Activated effector memory CD4-positive, alpha-beta T cell treated with Interleukin-2 at 50 U/mL for 16 hours (primary cell): ENCODE measurements around the gene PSMA4.
"Not testable (repeated sequence)": the region's sequence is repeated elsewhere in the genome, so short reads cannot be mapped to it uniquely, and the experiment has no call there.

ENCODE experiments used
- DNase-seq: peaks from one replicate; pipeline ENCODE4 v3.0.0-alpha.2; 2020

Gene PSMA4

DNA sequence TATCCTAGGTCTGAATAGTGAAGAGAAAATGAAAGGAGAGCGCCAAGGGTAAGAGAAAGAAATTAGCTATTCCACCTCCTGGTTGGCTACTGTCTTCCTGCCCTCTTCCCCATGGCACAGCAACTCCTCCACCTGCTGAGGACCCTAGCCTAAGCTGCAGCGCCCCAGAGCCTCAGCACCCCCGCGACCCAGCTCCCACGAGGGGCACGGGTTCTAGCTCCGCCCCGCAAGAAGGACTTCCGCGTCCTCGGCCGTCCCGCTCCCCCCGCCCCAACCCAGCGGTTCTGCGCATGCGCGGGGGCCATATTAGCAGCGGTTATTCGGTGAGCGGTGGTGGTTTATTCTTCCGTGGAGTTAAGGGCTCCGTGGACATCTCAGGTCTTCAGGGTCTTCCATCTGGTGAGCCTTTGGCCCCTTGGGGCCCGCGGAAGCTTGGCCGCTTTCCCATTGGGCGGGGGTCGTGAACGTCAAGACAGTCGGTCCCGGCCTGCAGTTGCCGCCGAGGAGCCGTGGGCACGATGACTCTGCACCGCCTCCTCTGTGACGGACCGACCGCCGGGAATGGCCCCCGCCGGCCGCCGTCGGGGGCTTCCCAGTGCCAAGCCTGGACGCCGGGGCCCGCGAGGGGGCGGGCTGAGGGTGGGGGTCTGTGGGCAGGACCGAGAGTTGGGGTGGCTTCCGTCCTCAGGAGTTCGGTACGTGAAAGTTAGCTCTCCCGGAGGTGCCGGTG lies at the start of gene PSMA4:
Gene PSMA4, plus strand, starts transcription at position 304 of the 730 bp plus-strand sequence. CDS start 1,484 bp downstream, outside the sequence.
- DNase-seq = peak; percentile 91

DNA sequence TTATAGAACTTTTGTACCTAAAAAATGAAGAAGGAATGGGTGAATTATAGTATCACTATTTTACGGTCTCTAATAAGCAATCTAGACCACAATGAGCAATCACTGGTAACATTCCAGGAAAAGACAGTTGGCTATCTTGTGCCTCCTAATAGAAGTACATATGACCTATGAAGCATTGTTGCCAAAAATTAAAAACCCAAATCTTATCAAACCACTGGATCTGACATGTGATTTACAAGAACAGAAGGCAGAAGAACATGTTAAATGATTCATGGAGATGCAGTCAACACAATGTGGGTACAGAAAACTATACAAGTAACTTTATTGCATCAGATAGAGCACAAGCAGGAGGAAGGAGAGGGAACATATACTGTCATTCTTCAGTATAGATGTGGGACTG lies 47.4 kb upstream of the PSMA4 start:
- no peak for DNase-seq

DNA sequence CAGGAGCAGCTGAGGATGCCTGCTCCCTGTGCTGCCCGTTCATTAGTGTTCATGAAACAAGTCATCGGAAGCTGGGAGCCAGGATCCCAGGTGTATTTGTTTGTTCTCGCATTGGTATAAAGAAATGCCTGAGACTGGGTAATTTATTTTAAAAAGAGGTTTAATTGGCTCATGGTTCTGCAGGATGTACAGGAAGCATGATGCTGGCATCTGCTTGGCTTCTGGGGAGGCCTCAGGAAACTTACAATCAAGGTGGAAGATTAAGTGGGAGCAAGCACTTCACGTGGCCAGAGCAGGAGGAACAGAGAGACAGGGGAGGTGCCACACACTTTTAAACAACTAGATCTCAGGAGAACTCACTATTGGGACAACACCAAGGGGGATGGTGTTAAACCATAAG lies 38.4 kb upstream of the PSMA4 start:
- no peak for DNase-seq

DNA sequence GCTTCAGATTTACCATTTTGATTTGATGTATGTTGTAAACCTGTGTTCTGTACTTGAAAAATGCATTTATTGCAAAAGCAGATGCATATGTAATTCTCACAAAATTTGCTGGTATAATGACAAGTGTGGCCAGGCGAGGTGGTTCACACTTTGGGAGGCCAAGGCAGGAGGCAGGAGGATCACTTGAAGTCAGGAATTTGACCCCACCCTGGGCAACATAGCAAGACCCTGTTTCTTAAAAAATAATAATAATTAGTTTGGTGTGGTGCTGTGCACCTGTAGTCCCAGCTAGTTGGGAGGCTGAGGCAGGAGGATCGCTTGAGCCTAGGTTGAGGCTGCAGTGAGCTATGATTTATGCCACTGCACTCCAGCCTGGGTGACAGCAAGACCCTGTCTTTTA lies 37.6 kb upstream of the PSMA4 start:
- no peak for DNase-seq

DNA sequence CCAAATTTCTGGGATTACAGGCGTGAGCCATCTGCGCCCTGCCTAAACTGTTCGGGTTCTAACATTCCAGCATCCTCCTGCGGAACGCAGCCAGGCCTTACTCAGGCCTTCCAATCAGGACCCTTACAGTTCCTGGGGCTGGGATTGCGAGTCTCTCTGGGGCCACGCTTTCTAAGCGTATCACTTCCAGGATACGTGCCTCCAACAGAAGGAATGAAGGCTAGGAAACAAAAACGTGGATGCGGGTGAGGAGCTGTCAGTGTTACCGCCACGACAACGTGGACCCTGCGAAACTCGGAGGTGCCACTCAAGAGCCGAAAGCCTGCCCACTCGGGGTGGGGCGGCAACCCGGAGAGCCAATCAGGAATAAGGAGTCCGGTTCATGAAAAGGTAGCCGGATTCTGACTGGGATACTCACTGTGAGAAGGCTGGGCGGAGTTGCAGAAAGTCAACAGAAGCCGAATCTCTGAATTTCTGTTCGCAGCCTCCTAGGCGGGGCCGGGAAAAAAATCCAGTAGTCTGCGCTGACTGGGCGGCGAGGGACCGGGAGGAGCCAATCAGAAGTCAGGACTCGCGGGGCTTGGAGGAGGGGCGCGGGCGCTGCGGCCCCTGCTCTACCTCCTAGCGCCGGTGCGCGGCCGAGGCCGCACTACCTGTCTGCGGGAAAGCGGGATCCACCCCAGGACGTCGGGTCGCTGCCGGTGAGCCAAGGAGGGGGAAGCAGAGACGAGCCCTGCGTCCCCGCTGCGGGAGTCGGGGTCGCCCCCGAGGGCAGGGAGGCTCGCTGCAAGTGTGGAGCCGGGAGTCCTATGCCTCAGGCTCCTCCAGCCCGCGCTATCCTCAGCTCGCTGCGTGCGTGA lies 33.0 kb upstream of the PSMA4 start, which contains the start of gene HYKK:
Gene HYKK, plus strand, starts transcription at position 607 of the 860 bp plus-strand sequence. CDS start 5,512 bp downstream, outside the sequence.
- DNase-seq = peak; percentile 55

DNA sequence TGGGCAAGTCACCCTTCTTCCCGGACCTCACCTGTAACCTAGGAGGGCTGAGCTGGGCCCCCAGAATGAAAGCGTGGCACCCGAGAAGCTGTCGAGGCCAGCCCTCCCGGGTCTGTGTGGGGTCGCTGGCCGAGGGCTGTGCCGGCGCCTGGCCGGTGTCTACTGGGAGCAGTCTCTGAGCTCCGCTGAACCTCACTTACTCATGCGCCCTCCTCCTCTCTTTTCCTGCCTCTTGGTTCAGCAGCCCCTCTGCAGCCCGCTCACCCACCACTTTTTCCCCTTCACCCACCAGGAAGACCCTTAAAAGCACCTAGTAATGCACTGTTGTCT lies 32.4 kb upstream of the PSMA4 start:
- no peak for DNase-seq

DNA sequence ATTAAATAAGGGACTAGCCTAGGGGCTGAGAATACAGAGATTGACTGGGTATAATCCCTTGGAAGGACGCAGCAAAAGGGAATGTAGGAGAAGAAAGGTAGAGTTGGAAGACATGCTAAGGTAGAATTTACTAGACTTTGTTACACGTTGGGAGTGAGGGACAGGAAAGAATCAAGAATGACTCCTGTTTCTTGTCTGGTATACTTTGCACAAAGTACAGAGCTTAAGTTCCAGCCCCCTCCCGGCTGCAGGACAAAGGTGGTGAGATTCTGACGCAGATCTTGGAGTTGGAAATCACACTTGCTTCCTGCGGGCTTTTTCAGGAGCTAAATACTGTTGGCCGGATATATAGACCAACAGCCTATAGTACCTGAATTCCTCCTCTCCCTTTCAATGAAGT lies 32.0 kb upstream of the PSMA4 start:
- no peak for DNase-seq

DNA sequence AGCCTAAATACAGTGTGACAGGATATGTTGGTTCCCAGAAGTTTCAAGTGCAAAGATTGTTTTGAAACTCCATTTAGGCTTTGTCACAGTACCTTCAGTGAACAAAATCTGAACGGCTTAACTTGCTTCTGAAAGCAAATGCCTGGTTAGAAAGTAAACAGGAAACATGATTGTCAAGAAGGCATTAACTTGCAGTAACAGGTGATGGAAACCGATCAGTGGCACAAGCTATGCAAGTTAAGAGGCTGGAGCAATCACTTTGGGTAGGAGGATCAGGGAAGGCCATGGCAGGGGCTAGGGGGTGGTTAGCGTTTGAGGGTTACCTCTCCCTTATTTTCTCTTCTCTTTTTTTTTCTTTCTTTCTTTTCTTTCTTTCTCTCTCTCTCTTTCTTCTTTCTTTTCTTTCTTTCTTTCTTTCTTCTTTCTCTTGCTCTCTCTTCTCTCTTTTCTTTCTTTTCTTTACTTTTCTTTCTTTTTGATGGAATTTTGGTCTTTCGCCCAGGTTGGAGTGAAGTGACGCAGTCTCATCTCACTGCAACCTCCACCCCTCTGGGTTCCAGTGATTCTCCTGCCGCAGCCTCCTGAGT lies 30.4 kb upstream of the PSMA4 start:
- no peak for DNase-seq

DNA sequence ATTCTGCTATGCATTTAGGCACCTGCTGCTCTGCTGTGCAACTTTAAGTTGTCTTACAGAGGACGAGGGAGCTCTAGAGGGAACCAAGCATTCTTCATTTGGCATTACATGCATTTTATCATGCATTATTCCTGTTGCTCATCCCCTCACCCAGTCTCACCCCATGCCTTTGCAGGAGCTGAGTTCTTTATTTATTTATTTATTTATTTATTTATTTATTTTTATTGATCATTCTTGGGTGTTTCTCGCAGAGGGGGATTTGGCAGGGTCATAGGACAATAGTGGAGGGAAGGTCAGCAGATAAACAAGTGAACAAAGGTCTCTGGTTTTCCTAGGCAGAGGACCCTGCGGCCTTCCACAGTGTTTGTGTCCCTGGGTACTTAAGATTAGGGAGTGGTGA lies 20.2 kb upstream of the PSMA4 start:
- DNase-seq = not testable (repeated sequence)

DNA sequence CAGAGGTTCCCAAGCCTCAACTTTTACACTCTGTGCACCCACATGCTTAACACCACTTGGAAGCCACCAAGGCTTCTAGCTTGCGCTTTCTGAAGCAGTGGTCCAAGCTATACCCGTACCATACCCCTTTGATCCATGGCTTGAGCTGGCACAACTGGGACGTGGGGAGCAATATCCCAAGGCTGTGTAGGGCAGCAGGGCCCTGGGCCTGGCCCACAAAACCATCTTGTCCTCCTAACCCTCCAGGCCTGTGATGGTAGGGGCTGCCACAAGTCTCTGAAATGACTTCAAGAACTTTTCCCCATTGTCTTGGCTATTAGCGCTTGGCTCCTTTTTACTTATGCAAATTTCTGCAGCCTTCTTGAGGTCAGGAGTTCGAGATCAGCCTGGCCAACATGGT lies 16.0 kb upstream of the PSMA4 start:
- no peak for DNase-seq

DNA sequence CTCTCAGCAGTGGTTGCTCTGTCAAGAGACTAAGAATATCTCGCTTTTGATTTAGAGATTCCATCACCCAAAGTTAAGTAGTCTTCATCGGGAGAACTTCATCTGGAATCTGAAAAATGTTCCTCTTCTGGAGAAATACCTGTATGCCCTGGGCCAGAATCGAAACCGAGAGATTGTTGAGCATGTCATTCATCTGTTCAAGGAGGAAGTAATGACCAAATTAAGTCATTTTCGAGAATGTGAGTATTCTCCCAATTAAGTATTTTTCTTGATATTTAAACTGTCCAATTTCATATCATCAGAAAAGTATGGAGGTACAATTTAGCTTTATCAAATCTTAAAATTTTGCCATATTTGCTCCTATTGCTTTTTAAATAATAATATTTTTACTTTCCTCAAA lies 12.9 kb upstream of the PSMA4 start:
- DNase-seq = no peak

DNA sequence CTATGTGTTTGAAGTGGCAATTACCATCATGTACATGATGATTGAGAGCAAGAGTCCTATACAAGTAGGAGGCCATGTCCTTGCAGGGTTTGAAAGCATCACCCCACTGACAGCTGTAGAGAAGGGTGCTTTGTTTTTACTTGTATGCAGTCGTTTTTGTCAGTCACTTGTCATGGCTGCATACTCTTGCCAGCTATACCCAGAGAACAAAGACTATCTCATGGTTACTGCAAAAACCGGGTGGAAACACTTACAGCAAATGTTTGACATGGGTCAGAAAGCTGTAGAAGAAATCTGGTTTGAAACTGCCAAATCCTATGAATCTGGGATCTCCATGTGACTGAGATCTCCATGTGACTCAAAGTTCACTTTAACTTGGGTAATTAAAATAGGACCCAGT lies 6.9 kb upstream of the PSMA4 start:
- DNase-seq = no peak

DNA sequence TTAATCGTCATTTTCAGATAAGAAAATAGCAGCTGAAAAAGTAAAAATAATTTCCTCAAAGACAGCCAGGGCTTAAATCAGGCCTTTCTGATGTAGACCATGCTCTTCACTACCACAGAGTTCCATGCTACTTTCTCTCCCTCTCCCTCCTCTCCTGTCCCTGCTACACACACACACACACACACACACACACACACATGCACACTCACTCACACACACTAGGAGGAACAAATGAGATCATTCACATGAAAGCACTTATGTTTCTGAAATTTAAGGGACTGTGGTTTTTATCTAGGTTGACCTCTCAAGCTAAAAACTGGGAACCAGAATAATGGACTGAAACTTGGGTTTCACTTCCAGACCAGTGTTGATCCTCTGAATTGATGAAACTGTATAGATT lies 4.1 kb upstream of the PSMA4 start:
- no peak for DNase-seq

DNA sequence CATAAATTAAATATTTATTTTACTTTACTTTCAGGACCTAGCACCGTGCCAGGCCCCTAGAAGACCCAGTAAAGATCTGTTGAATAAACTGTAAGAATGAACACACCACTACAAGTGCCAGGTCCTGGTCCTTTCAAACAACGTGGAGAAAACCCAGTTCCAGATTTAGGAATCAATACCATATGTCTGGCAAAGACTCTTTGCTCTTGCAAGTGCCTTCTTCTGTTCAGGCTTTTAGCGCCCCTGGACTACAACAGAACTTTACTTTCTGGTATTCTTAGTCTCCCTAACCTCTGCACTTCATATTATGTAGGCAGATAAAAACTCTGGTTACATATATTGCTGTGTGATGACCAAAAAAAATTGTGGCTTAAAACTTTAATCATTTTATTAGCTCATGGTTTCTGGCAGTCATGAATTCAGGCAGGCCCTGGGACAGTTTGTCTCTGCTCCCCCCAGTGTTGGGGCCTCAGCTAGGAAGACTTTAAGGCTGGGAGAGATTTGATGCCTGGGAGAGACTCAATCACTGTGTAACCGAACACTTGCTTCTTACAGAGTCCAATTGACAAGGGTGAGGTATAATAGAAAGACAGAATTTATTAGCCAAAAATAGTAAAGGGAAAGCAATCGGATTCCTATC lies 2.9 kb upstream of the PSMA4 start:
- no peak for DNase-seq

DNA sequence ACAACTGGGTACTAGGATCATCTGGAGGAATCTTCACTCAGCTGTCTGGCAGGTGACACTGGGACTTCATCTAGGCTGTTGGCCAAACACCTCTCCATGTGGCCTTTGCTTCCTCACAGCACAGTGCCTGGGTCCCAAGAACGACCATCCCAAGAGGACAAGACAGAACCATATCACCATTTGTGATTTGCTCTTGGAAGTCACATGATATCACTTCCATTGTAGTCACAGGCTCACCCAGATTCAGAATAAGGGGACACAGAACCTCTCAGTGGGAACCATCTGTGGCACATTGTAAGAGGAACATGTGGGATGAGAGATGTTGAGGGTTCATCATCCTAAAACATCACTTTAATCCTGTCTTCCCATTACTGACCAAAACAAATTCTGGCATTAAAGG lies 1.9 kb upstream of the PSMA4 start:
- no peak for DNase-seq

DNA sequence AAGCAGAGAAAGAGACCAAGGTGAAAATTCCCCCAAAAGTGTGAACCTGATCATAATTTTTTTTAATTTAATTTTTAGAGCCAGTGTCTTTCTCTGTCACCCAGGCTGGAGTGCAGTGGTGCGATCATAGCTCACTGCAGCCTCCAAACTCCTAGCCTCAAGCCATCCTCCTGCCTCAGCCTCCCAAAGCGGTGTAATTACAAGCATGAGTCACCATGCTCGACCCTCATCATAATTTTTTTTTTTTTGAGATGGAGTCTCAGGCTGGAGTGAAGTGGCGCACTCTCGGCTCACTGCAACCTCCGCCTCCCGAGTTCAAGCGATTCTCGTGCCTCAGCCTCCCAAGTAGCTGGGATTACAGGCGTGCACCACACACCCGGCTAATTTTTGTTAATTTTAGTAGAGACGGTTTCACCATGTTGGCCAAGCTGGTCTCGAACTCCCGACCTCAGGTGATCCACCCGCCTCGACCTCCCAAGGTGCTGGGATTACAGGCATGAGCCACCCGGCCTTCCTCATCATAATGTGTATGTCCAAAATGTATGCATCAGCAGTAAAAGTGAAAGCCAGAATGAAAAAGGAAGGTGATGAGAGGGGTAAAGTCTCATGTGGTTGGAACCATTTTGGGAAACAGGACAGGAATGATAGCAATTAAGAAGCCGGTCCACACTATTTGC lies 642 bp upstream of the PSMA4 start:
- not testable (repeated sequence) for DNase-seq

DNA sequence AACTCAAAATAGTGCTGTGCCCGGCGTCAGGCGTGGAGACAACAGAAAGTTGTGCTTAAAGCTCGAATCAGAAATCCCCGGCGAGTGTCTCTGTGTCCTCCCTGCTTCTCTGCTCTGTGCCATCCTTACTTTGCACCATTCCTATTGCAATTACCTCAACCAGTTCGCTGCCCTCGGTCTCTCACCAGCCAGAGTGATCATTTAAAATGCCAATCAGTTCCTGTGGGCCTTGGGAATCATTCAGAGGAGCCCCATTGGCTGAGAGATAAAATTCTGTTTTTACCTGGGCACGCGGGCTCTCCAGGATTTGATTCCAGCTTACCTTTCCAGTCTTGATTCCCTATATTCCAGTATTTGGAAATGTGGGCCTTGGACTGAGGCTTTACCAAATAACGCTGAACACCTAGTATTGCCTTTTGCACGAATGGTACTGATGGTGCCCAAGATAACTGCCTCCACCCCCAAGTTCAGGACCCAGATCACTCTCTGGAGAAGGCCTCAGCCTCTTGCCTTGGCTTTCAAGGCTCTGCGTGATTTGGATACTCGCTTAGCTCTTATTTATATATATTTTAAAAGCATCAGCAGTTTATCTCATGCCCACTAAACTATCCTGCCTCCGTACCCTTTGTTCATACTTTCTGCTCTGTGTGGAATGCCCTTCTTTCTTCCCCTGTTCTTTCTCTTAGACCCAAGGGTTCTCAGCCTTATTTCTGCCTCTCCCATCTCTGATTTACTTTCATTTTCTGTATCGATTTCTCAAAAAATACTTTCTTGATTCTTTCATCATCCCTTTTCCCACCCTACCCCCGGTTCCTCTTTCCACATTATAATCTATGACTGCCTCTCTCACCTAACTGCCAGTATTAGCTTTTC lies 863 bp downstream of the PSMA4 start:
- DNase-seq = no peak

DNA sequence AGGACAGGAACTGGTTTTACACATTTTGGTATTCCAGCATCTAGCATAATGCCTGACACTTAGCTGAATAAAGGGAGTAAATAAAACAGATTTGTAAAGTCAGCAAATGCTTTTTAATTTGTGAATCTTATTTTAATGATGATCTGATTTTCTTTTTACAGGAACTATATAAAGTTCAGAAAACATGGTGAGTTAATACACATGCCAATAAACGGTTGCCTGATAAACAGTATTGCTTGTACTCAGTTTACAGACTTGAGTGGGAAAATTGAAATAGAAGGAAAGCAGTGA lies 1.4 kb downstream of the PSMA4 start:
- no peak for DNase-seq

DNA sequence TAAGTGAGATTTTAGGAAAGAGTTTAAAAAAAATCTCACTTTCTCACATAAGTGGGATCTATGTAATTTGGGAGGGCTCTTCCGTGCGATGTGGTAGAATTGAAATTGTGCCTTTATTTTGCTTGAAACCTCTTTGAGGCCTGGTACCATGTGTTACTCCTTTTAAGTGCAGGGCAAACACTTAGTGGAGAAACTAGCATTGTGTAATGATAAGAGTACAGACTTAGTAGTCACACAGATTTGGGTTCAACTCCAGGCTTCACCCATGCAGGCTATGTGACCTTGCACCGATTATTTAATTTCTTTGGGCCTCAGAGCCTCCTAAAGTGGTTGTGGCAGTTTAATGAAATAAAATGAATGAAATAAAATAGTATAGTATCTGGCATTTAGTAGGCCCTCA lies 2.4 kb downstream of the PSMA4 start:
- DNase-seq = no peak

DNA sequence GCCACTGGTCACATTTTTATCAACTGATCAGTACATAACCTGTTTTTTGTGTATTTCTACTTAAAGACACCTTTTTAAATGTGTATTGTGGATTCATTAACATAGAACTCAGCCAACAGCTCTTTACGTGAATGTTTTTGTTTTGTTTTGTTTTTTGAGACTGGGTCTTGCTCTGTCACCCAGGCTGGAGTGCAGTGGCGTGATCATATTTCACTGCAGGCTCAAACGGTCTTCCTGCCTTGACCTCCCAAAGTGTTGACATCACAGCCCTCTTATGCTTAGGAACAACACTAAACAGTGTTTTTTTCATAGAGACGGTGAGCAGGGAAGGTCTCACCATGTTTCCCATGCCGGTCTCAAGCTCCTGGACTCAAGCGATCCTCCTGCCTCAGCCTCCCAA lies 9.9 kb downstream of the PSMA4 start:
- no peak for DNase-seq

DNA sequence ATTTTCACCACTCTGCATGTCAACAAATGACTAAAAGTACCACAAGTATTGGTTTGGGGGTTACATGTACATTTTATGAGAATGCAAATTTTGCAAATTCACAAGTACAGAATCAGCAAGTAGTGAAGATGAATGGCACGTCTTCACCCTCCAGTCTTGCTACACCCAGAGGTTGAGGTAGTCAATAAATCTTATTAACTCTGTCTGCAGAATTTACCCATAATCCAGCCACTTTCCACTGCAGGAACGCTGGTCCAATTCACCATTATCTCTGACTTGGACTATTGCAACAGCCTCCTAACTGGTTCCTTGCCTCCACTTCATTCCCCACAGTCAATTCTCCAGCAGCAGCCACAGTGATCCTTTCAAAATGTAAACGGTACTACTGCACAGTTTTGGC lies 10.6 kb downstream of the PSMA4 start:
- no peak for DNase-seq

DNA sequence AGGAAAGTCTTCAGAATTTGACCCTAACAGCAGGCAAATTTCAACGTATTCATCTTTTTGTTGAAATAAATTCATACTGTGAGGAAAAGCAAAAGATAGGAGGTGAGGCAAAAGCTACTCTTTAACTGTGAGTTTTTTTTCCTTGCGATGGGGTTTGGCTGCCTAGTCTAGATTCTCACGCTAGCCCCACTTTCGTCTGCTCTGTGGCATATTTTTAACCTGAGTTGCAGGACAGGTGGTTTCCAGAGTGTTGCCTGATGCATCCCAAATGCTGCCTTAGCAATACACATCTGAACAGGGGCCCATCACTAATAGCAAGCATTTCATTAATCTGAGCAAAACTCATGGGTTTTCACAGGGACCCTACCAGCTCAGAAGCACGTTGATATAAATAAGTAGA lies 11.7 kb downstream of the PSMA4 start:
- no peak for DNase-seq
